GM12865 (cell line): ENCODE results near the gene PPM1J.

Source experiments
- DNase-seq: peaks from one replicate; pipeline ENCODE4 v3.0.0; 2010; ENCODE audit warnings: low read depth
- H3K4me3 ChIP-seq: 2 replicates; pipeline ENCODE4 v1.5.1; 2011; ENCODE audit warnings: mild to moderate bottlenecking, low read depth, low read length, control low read depth
- TF ChIP-seq, protein P1 (sequence below): IDR thresholded peaks from 2 replicates; pipeline ENCODE4 v1.5.1; 2011; ENCODE audit warnings: low read length, control low read depth, low read depth, inconsistent platforms; ENCODE audit not compliant: insufficient read depth; ENCODE audit errors: missing control alignments

PPM1J gene

DNA sequence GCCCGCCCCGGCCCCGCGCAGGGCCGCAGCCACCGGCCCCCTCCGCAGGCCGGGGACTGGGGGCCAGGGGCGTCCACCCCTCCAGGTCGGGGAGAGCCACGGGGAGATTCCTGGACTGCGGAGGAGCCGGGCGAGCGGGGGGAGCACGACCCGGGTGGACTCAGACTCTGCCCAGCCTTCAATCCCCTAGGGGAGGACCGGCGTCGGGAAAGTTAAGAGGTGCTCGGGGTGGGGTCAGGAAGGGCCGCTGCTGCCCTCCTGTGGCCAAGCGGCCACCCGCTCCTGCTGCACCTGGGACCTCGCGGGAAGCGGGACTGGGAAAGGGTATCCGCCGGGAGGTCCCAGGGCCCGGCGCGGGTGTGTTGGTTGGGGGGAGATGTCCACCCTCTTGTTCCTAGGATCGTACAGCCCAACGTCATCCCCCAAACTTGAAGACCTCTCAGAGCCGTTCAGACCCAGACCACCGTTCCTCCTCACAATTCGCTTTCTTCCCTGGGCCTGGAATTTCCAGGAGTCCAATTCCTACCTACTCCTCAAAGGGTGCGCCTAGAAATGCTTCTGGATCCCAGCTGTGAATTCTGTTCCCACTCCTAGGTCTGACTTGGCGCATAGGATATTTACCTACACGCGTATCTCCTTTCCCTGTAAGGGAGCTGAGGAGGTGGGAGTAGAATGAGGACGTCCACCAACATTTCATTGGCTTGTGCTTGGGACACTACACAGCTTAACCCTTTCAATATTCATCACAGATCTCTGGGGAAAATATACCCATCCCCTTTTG lies 7.7 kb downstream of the PPM1J start:
- TF ChIP-seq, protein P1, sequence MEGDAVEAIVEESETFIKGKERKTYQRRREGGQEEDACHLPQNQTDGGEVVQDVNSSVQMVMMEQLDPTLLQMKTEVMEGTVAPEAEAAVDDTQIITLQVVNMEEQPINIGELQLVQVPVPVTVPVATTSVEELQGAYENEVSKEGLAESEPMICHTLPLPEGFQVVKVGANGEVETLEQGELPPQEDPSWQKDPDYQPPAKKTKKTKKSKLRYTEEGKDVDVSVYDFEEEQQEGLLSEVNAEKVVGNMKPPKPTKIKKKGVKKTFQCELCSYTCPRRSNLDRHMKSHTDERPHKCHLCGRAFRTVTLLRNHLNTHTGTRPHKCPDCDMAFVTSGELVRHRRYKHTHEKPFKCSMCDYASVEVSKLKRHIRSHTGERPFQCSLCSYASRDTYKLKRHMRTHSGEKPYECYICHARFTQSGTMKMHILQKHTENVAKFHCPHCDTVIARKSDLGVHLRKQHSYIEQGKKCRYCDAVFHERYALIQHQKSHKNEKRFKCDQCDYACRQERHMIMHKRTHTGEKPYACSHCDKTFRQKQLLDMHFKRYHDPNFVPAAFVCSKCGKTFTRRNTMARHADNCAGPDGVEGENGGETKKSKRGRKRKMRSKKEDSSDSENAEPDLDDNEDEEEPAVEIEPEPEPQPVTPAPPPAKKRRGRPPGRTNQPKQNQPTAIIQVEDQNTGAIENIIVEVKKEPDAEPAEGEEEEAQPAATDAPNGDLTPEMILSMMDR = peak; percentile 91
- DNase-seq = peak; percentile 88
- H3K4me3 ChIP-seq = peak overlapping the region; percentile 92

DNA sequence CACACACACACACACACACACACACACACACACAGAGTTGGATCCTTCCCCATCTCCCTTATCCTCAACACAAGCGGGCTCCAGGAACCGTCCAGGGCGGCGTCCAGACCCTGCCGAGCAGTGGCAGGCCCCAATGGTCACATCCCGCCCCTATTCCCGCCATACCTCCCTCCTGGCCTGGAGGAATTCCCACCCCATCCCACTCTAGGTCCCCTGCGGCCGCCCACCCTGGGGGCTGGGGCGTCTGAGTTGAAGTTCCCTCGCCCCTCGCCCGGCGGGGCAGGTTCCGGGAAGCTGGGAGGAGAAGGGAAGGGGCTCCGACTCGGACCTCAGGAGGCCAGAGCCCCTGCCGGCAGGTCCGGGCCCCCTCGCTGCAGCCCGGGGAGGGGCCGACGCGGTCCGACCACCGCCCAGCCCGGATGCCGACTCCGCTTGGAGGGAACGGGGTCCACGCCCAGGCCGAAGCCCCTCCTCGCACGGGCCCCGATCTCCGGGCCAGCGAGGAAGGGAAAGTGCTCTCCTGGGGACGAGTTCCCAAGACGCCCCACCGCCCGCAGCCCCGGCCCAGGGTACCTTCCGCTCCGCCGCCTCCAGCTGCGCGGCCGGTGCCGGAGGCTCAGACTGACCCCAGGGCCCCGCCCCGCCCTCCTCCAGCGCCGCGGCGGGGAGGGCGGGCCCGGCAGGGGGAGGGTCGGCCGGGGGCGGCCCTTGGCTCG lies 8.5 kb downstream of the PPM1J start, which contains the start of gene RHOC:
TSS of gene RHOC (minus strand) at position 623 of the 716 bp plus-strand sequence. CDS start 3,328 bp downstream, outside the sequence.
- DNase-seq = peak; percentile 83
- H3K4me3 ChIP-seq = peak within 1 kb of the TSS; percentile 92
- TF ChIP-seq, protein P1 = no peak

DNA sequence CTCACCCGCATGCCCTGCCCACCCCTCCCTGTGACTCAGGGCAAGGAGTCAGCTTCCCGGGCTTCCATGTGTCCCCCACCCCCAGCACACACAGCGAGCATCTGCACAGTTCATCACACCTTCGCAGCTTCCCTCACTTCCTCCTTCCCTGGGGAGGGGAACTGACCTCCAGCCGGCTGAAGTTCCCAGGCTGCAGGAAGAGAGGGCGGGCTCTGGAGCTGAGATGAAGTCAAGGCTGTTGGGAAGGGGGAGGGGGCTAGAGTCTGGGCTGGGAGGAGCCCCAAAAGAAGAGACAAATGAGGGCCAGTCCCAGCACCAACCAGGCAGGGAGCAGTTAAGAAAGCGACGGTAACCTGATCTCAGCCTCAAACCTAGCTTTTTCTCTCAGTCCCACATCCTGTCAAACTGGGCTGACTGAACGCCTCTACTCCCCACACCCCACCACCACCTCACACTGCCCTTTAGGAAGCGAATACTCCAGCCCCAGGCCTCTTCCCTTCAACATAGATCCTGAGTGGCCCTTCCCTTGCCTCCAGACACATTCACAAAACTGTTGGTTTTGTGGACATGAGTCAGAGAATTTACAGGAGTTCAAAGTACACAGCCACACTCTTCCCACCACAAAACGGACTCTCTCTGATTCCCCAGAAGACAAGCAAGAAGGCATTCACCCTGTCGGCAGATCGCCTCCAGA lies 10.1 kb downstream of the PPM1J start:
- peak overlapping the region; percentile 92 for H3K4me3 ChIP-seq
- DNase-seq = peak; percentile 94
- TF ChIP-seq, protein P1 = no peak

DNA sequence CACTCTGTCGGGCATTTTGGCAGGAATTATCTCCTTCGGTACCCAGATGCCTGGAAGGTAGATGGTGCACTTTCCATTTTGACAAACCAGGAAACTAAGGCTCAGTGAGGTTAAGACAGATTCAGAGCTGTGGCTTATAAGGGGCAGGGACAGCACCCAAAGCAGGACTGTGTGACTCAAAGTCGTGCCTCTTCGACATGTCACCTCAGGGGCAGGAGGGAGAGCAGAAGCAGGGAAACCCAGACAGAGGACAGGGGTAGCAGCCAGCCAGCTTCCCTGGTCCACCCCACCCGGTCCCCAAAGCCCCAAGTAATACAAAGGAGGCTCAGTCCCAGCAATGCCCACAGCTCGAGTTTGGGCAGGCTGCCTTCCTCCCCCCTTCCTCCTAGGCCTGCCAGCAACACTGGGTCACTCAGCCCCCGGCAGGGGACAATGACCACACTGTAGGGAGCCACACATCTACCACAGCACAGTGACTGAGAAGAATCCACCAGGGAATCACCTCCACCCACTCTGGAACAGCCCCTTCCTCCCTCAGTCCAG lies 10.7 kb downstream of the PPM1J start:
- peak overlapping the region; percentile 92 for H3K4me3 ChIP-seq
- TF ChIP-seq, protein P1 = no peak
- DNase-seq = no peak

DNA sequence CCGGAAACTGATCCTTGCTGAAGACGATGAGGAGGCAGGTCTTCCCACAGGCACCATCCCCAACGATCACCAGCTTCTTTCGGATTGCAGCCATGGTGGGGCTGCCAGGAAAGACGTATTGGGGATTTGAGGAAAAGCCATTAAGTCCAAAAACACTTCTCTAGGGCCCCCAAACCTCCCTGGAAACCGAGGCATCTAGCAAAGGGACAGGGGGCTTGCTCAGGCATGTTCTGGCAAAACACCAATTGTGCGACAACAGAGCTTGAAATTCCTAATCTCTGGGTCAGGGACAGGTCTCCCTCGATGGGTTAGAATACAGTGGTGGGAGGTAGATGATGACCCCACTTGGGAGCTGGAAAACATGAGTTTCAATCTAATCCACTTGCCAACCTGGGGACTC lies 11.4 kb downstream of the PPM1J start:
- TF ChIP-seq, protein P1 = no peak
- 0 out of 2 replicates have a peak overlapping the region, but pooled peaks have one; percentile 92 for H3K4me3 ChIP-seq
- DNase-seq = no peak

DNA sequence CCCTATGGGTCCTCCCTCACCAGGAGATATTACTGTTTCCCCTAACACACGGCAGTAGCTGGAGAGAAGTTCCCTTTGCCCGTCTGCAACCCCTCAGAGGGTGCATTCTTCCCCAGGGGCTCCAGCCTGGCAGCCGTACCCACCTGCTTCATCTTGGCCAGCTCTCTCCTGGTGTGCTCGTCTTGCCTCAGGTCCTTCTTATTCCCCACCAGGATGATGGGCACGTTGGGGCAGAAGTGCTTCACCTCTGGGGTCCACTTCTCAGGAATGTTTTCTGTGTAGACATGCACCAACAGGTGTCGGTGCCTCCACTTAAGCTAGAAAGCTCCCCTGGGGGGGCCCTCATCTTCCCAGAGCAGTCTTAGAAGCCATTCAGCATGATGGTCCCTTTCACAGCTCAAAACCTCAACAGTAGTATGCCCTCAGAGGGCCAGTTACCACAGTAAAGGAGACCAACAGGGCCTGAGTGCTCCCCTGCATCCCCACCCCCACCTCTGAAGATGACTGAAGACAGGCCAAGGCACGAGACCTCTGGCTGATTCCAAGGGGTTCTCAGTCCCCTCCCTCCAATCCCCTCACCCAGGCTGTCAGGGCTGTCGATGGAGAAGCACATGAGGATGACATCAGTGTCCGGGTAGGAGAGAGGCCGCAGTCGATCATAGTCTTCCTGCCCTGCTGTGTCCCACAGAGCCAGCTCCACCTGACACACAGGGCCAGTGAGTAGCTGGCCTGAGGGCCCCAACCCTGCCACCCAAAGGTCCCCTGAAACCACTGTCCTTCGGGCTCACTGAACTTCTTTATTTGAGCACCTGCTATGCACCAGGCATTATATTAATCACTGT lies 12.5 kb downstream of the PPM1J start:
- H3K4me3 ChIP-seq = no peak overlapping the region
- no peak for DNase-seq
- TF ChIP-seq, protein P1 = no peak
